ENCODE data around the gene WDFY4. TPM values are rescaled to one million over a fixed set of nuclear protein-coding genes. Genes with fewer than 3 reads are reported as not detected.

Gene WDFY4
- total RNA-seq, 4 donors from 2014 or later: 0.61 to 3.8 (median 0.88) TPM

GRCh38 chr10:48763403-48763965 is 78.8 kb downstream of the WDFY4 start:
- H3K4me1 ChIP-seq: no peaks in the 10 kb centered on the region
- no peaks in the 10 kb centered on the region for H3K36me3 ChIP-seq
- no peak overlapping the region for H3K27ac ChIP-seq
- no peaks in the 10 kb centered on the region for H3K27me3 ChIP-seq
- H3K4me3 ChIP-seq: no peak overlapping the region
- TF ChIP-seq POLR2A (IDR thresholded peaks at IDR 0.05): no peak
- TF ChIP-seq, protein P1, sequence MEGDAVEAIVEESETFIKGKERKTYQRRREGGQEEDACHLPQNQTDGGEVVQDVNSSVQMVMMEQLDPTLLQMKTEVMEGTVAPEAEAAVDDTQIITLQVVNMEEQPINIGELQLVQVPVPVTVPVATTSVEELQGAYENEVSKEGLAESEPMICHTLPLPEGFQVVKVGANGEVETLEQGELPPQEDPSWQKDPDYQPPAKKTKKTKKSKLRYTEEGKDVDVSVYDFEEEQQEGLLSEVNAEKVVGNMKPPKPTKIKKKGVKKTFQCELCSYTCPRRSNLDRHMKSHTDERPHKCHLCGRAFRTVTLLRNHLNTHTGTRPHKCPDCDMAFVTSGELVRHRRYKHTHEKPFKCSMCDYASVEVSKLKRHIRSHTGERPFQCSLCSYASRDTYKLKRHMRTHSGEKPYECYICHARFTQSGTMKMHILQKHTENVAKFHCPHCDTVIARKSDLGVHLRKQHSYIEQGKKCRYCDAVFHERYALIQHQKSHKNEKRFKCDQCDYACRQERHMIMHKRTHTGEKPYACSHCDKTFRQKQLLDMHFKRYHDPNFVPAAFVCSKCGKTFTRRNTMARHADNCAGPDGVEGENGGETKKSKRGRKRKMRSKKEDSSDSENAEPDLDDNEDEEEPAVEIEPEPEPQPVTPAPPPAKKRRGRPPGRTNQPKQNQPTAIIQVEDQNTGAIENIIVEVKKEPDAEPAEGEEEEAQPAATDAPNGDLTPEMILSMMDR (IDR thresholded peaks at IDR 0.05): no peak
- DNase-seq: no peak
- no peaks in the 10 kb centered on the region for H3K9me3 ChIP-seq
- intact Hi-C loops (cut with DNase I): no loop called here
- 85% methylated on average over 5 of the region's 5 CpGs for WGBS, 2 donors

DNA sequence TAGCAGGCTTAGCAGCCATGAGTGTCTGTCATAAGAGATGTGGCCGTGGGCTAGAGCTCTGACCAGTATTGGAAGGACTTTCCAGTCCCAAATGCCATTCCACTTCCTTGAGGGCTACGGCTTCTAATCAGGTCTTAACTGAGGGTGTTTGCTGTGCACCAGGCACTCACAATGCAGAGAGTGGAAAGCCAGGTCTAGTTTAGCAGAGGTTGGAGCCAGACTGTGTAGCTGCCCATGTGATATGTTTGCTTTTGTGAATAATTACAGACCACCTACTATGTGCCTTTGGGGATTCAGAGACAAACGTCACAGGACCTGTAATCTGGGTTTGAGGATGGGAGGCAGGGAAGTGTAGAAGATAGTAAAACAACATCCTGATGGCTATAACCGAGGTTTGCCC is 79.8 kb downstream of the WDFY4 start:
- Histone ChIP-seq H3K4me3 (no peak overlapping the region), H3K27me3 (no peaks in the 10 kb centered on the region), H3K4me1 (no peaks in the 10 kb centered on the region), H3K27ac (no peak overlapping the region), H3K9me3 (no peaks in the 10 kb centered on the region), H3K36me3 (no peaks in the 10 kb centered on the region)
- no peak for TF ChIP-seq POLR2A (IDR thresholded peaks at IDR 0.05)
- WGBS, 2 donors: 81 to 87% methylated on average over 4 of the region's 4 CpGs
- no peak for DNase-seq
- intact Hi-C loops (cut with DNase I): no loop called here

GRCh38 chr10:48765039-48765438 is 80.4 kb downstream of the WDFY4 start:
- Histone ChIP-seq H3K4me3 (no peak overlapping the region), H3K27me3 (no peaks in the 10 kb centered on the region), H3K36me3 (no peaks in the 10 kb centered on the region), H3K9me3 (no peaks in the 10 kb centered on the region), H3K27ac (no peak overlapping the region), H3K4me1 (no peaks in the 10 kb centered on the region)
- 70 to 78% methylated on average over 1 of the region's 1 CpG for WGBS, 2 donors
- no peak for DNase-seq
- no peak for TF ChIP-seq POLR2A (IDR thresholded peaks at IDR 0.05)
- TF ChIP-seq, protein P1 (IDR thresholded peaks at IDR 0.05): no peak
- intact Hi-C loops (cut with DNase I): no loop called here

DNA sequence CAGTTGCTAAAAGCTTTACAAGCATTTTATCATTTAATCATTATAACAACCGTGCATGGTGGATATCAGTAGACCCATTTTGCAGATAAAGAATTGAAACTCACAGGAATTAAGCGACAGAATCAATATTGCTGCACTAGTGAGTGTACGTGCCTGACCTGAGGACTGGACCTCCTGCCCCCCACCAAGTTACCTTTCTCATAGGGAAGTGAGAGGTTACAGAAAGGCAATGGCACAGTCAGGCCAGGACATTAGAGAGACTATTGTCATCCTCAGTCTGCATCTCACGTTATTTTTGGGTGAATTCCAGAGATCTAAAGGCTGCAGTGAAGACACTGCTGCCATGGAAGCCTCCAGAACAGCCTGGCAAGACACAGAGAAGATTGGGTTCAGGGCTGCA is 80.9 kb downstream of the WDFY4 start:
- Histone ChIP-seq H3K9me3 (no peaks in the 10 kb centered on the region), H3K4me1 (no peaks in the 10 kb centered on the region), H3K27ac (no peak overlapping the region), H3K36me3 (no peaks in the 10 kb centered on the region), H3K27me3 (no peaks in the 10 kb centered on the region), H3K4me3 (no peak overlapping the region)
- 89 to 90% methylated on average over 4 of the region's 4 CpGs for WGBS, 2 donors
- TF ChIP-seq, protein P1 (IDR thresholded peaks at IDR 0.05): no peak
- no peak for TF ChIP-seq POLR2A (IDR thresholded peaks at IDR 0.05)
- intact Hi-C loops (cut with DNase I): no loop called here
- DNase-seq: no peak

- 72 to 73% methylated on average over 4 of the region's 4 CpGs for WGBS, 2 donors
- intact Hi-C loops (cut with DNase I): no loop called here
Observed at GRCh38 chr10:48767373-48768143, 82.9 kb downstream of the WDFY4 start.

More at GRCh38 chr10:48767373-48768143, 82.9 kb downstream of the WDFY4 start:
- Histone ChIP-seq H3K9me3 (no peaks in the 10 kb centered on the region), H3K4me1 (no peaks in the 10 kb centered on the region), H3K4me3 (no peak overlapping the region), H3K27ac (no peak overlapping the region), H3K36me3 (no peaks in the 10 kb centered on the region), H3K27me3 (no peaks in the 10 kb centered on the region)
- DNase-seq: no peak
- no peak for TF ChIP-seq POLR2A (IDR thresholded peaks at IDR 0.05)
- TF ChIP-seq, protein P1 (IDR thresholded peaks at IDR 0.05): no peak
